Astrocyte (in vitro differentiated cells and primary cell): Measurements from ENCODE around the gene TTBK2.

Experiments
- CTCF ChIP-seq: IDR thresholded peaks from 2 replicates; pipeline ENCODE4 v1.5.1; 2011; ENCODE audit warnings: low read depth, mild to moderate bottlenecking, inconsistent platforms, low read length, moderate library complexity; ENCODE audit not compliant: insufficient read depth
- EZH2 ChIP-seq: IDR thresholded peaks from 2 replicates; pipeline ENCODE4 v1.6.1; 2012; ENCODE audit warnings: mild to moderate bottlenecking, low read length, inconsistent platforms; ENCODE audit not compliant: insufficient read depth

GRCh38 chr15:42696626-42697025 is 224.0 kb downstream of the TTBK2 start:
- no peak for TF ChIP-seq EZH2
- TF ChIP-seq CTCF, result no peak
